ENCODE data around the gene UTF1. TPM values are rescaled to one million over a fixed set of nuclear protein-coding genes. Genes with fewer than 3 reads are reported as not detected.

UTF1 gene
- total RNA-seq, 4 donors from 2014 or later = not detected

- no peak overlapping the region for H3K27ac ChIP-seq
- H3K36me3 ChIP-seq = no peaks in the 10 kb centered on the region
- no peaks in the 10 kb centered on the region for H3K27me3 ChIP-seq
- no peaks in the 10 kb centered on the region for H3K4me1 ChIP-seq
- H3K9me3 ChIP-seq = no peaks in the 10 kb centered on the region
- H3K4me3 ChIP-seq = no peak overlapping the region
- no peak for TF ChIP-seq POLR2A (IDR thresholded peaks at IDR 0.05)
- intact Hi-C loops (cut with DNase I; ENCODE audit: low total_unique reads) = no loop called here
- no peak for DNase-seq
Measured at GRCh38 chr10:133209641-133210040, 20.4 kb upstream of the UTF1 start.

GRCh38 chr10:133210398-133211140 is 19.4 kb upstream of the UTF1 start:
- DNase-seq = no peak
- H3K27me3 ChIP-seq = no peaks in the 10 kb centered on the region
- H3K9me3 ChIP-seq = no peaks in the 10 kb centered on the region
- H3K4me3 ChIP-seq = no peak overlapping the region
- TF ChIP-seq POLR2A (IDR thresholded peaks at IDR 0.05) (no peak), CTCF (IDR thresholded peaks at IDR 0.05) (no peak)
- H3K36me3 ChIP-seq = no peaks in the 10 kb centered on the region
- intact Hi-C loops (cut with DNase I; ENCODE audit: low total_unique reads) = no loop called here
- no peaks in the 10 kb centered on the region for H3K4me1 ChIP-seq
- no peak overlapping the region for H3K27ac ChIP-seq

- no peaks in the 10 kb centered on the region for H3K27me3 ChIP-seq
- no peaks in the 10 kb centered on the region for H3K9me3 ChIP-seq
- no peaks in the 10 kb centered on the region for H3K36me3 ChIP-seq
- H3K27ac ChIP-seq = no peak overlapping the region
- H3K4me3 ChIP-seq = no peak overlapping the region
- TF ChIP-seq POLR2A (IDR thresholded peaks at IDR 0.05) (no peak), CTCF (IDR thresholded peaks at IDR 0.05) (no peak)
- DNase-seq = no peak
- no peaks in the 10 kb centered on the region for H3K4me1 ChIP-seq
- intact Hi-C loops (cut with DNase I; ENCODE audit: low total_unique reads) = no loop called here
Measured at GRCh38 chr10:133211141-133211830, 18.7 kb upstream of the UTF1 start.

- intact Hi-C loops (cut with DNase I; ENCODE audit: low total_unique reads) = no loop called here
- TF ChIP-seq POLR2A (IDR thresholded peaks at IDR 0.05) (no peak), CTCF (IDR thresholded peaks at IDR 0.05) (no peak)
- DNase-seq = no peak
- Histone ChIP-seq H3K27ac (no peak overlapping the region), H3K4me3 (no peak overlapping the region), H3K4me1 (no peaks in the 10 kb centered on the region), H3K9me3 (no peaks in the 10 kb centered on the region), H3K36me3 (no peaks in the 10 kb centered on the region), H3K27me3 (no peaks in the 10 kb centered on the region)
Measured at GRCh38 chr10:133211959-133212852, 17.8 kb upstream of the UTF1 start.

GRCh38 chr10:133212853-133213494 is 17.0 kb upstream of the UTF1 start:
- Histone ChIP-seq H3K4me1 (no peaks in the 10 kb centered on the region), H3K36me3 (no peaks in the 10 kb centered on the region), H3K9me3 (no peaks in the 10 kb centered on the region), H3K27ac (no peak overlapping the region), H3K27me3 (no peaks in the 10 kb centered on the region), H3K4me3 (no peak overlapping the region)
- DNase-seq = no peak
- intact Hi-C loops (cut with DNase I; ENCODE audit: low total_unique reads) = no loop called here
- no peak for TF ChIP-seq POLR2A (IDR thresholded peaks at IDR 0.05)
- no peak for TF ChIP-seq CTCF (IDR thresholded peaks at IDR 0.05)

Data from uterus (tissue), 4 donors.